Parathyroid adenoma (tissue), 2 donors: ENCODE data around the gene SP100.
"Not testable (repeated sequence)": the region's sequence is repeated elsewhere in the genome, so short reads cannot be mapped to it uniquely, and the experiment has no call there.

ENCODE experiments used
- H2AFZ ChIP-seq: fragments of 300-600 bp; sonication (generic); one replicate; pipeline ENCODE4 v1.7.0; 2017; ENCODE audit warnings: antibody characterized with exemption, mild to moderate bottlenecking
- H3K27ac ChIP-seq: fragments of 300-600 bp; sonication (generic); one replicate; pipeline ENCODE4 v1.7.0; 2017
- H3K27me3 ChIP-seq: fragments of 300-600 bp; sonication (generic); one replicate; pipeline ENCODE4 v1.7.0; 2017; ENCODE audit warnings: low read length; ENCODE audit not compliant: control insufficient read depth, insufficient read depth
- H3K36me3 ChIP-seq: fragments of 300-600 bp; sonication (generic); one replicate; pipeline ENCODE4 v1.7.0; 2017; ENCODE audit warnings: low read length; ENCODE audit not compliant: control insufficient read depth, insufficient read depth
- H3K4me1 ChIP-seq: fragments of 300-600 bp; sonication (generic); one replicate; pipeline ENCODE4 v1.7.0; 2017; ENCODE audit warnings: control low read depth
- H3K4me2 ChIP-seq: fragments of 300-600 bp; sonication (generic); one replicate; pipeline ENCODE4 v1.7.0; 2017; ENCODE audit warnings: low read length
- H3K4me3 ChIP-seq: fragments of 300-600 bp; sonication (generic); one replicate; pipeline ENCODE4 v1.7.0; 2017; ENCODE audit warnings: low read depth, low read length
- H3K79me2 ChIP-seq: fragments of 300-600 bp; sonication (generic); one replicate; pipeline ENCODE4 v1.7.0; 2017; ENCODE audit warnings: control low read depth
- H3K9ac ChIP-seq: fragments of 300-600 bp; sonication (generic); one replicate; pipeline ENCODE4 v1.7.0; 2017; ENCODE audit warnings: mild to moderate bottlenecking
- H3K9me3 ChIP-seq: fragments of 300-600 bp; sonication (generic); one replicate; pipeline ENCODE4 v1.7.0; 2017; ENCODE audit warnings: low read length; ENCODE audit not compliant: control insufficient read depth
- TF ChIP-seq, protein P1 (sequence below): fragments of 300-600 bp; sonication (generic); IDR thresholded peaks from one replicate; pipeline ENCODE4 v1.7.0; 2017; ENCODE audit warnings: antibody characterized with exemption, mild to moderate bottlenecking
- donor health status: primary hyperparathyroidism.

Gene SP100

DNA sequence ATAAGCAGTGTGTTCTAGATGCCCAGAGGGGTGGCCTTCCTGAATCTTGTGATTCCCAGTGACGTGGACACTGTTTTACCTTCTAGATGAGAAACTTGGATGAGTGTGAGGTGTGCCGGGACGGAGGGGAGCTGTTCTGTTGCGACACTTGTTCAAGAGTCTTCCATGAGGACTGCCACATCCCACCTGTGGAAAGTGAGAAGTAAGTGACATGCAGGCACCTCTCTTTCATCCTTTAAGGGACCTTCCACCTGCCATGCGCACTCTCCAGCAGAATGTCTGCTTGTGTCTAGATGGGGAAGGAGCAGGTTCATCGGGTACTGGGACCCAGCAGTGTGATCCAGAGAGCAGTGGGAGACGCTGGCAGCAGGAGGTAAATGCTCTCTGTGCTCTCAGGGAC is 16.0 kb upstream of the SP100 start:
- Histone ChIP-seq H3K9me3 (no peaks in the 10 kb centered on the region), H3K9ac (no peak overlapping the region), H3K4me3 (no peak overlapping the region), H3K27me3 (no peaks in the 10 kb centered on the region), H3K36me3 (no peaks in the 10 kb centered on the region), H3K4me1 (no peaks in the 10 kb centered on the region), H3K27ac (no peak overlapping the region), H3K4me2 (no peak overlapping the region), H3K79me2 (no peaks in the 10 kb centered on the region), H2AFZ (no peak overlapping the region)
- TF ChIP-seq, protein P1, sequence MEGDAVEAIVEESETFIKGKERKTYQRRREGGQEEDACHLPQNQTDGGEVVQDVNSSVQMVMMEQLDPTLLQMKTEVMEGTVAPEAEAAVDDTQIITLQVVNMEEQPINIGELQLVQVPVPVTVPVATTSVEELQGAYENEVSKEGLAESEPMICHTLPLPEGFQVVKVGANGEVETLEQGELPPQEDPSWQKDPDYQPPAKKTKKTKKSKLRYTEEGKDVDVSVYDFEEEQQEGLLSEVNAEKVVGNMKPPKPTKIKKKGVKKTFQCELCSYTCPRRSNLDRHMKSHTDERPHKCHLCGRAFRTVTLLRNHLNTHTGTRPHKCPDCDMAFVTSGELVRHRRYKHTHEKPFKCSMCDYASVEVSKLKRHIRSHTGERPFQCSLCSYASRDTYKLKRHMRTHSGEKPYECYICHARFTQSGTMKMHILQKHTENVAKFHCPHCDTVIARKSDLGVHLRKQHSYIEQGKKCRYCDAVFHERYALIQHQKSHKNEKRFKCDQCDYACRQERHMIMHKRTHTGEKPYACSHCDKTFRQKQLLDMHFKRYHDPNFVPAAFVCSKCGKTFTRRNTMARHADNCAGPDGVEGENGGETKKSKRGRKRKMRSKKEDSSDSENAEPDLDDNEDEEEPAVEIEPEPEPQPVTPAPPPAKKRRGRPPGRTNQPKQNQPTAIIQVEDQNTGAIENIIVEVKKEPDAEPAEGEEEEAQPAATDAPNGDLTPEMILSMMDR, result no peak

GRCh38 chr2:230400454-230400853 is 15.5 kb upstream of the SP100 start:
- Histone ChIP-seq H2AFZ (no peak overlapping the region), H3K4me2 (no peak overlapping the region), H3K4me1 (no peaks in the 10 kb centered on the region), H3K9ac (no peak overlapping the region), H3K27me3 (no peaks in the 10 kb centered on the region), H3K9me3 (no peaks in the 10 kb centered on the region), H3K36me3 (no peaks in the 10 kb centered on the region), H3K27ac (no peak overlapping the region), H3K4me3 (no peak overlapping the region), H3K79me2 (no peaks in the 10 kb centered on the region)
- TF ChIP-seq, protein P1, result no peak

- not testable (repeated sequence) for H2AFZ ChIP-seq, H3K4me1 ChIP-seq, H3K27me3 ChIP-seq, H3K36me3 ChIP-seq, H3K4me2 ChIP-seq, H3K4me3 ChIP-seq, H3K27ac ChIP-seq, H3K9ac ChIP-seq, H3K9me3 ChIP-seq, H3K79me2 ChIP-seq
Measured at GRCh38 chr2:230401026-230401425, 15.0 kb upstream of the SP100 start.

GRCh38 chr2:230403746-230404145 is 12.3 kb upstream of the SP100 start:
- Histone ChIP-seq H3K36me3 (no peaks in the 10 kb centered on the region), H3K4me3 (no peak overlapping the region), H3K27me3 (no peaks in the 10 kb centered on the region), H3K9ac (no peak overlapping the region), H3K27ac (no peak overlapping the region), H3K79me2 (no peaks in the 10 kb centered on the region), H3K4me1 (no peaks in the 10 kb centered on the region), H3K4me2 (no peak overlapping the region), H3K9me3 (no peaks in the 10 kb centered on the region), H2AFZ (no peak overlapping the region)
- TF ChIP-seq, protein P1, result no peak

GRCh38 chr2:230405824-230406223 is 10.2 kb upstream of the SP100 start:
- H3K4me3 ChIP-seq, result no peak overlapping the region
- no peaks in the 10 kb centered on the region for H3K36me3 ChIP-seq
- H3K9ac ChIP-seq, result no peak overlapping the region
- no peak overlapping the region for H3K27ac ChIP-seq
- H2AFZ ChIP-seq, result no peak overlapping the region
- no peaks in the 10 kb centered on the region for H3K4me1 ChIP-seq
- no peaks in the 10 kb centered on the region for H3K79me2 ChIP-seq
- no peak overlapping the region for H3K4me2 ChIP-seq
- H3K9me3 ChIP-seq, result no peaks in the 10 kb centered on the region
- TF ChIP-seq, protein P1, result no peak
- no peaks in the 10 kb centered on the region for H3K27me3 ChIP-seq
